Measurements from ENCODE around the gene G6PC2.

DNA sequence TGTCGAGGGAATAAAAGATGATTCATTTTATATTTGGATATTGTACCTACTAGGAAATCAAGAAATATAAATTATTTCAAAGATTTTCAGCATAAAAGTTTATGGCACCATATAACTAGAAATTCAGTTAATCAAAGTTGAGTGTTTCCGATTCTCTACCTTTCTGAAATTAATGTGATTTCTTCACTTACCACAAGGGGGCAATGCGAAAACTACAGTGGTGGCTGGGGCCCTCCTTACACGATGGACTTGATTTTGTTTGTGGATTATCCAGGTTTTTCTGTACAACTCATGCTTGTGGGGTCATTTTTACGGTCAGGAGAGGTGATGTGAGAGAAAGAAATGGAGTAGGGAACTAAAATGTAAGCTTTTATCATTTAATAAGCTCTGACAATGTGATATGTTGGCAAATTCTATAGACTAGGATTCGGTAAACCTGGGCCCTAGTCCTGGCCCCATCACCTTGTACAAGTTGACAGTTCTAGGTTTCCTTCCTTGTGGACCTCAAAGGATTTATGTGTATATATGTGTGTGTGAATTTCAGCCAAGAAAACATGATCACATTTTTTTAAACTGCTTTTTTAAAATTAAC lies 47.6 kb downstream of the G6PC2 start:
- TF ChIP-seq, protein P1, sequence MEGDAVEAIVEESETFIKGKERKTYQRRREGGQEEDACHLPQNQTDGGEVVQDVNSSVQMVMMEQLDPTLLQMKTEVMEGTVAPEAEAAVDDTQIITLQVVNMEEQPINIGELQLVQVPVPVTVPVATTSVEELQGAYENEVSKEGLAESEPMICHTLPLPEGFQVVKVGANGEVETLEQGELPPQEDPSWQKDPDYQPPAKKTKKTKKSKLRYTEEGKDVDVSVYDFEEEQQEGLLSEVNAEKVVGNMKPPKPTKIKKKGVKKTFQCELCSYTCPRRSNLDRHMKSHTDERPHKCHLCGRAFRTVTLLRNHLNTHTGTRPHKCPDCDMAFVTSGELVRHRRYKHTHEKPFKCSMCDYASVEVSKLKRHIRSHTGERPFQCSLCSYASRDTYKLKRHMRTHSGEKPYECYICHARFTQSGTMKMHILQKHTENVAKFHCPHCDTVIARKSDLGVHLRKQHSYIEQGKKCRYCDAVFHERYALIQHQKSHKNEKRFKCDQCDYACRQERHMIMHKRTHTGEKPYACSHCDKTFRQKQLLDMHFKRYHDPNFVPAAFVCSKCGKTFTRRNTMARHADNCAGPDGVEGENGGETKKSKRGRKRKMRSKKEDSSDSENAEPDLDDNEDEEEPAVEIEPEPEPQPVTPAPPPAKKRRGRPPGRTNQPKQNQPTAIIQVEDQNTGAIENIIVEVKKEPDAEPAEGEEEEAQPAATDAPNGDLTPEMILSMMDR (IDR thresholded peaks at IDR 0.05; ENCODE audit: low read depth, low read length), result peak; percentile 52
- TF ChIP-seq POLR2A (IDR thresholded peaks at IDR 0.05; ENCODE audit: extremely low read depth, insufficient read length), result no peak
- no peak for TF ChIP-seq MYC (IDR thresholded peaks at IDR 0.05; ENCODE audit: low read depth, low read length)
- TF ChIP-seq, protein P2, sequence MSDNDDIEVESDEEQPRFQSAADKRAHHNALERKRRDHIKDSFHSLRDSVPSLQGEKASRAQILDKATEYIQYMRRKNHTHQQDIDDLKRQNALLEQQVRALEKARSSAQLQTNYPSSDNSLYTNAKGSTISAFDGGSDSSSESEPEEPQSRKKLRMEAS (IDR thresholded peaks at IDR 0.05; ENCODE audit: low read depth, low read length), result no peak

Measured in NB4 (cell line).